Liver (tissue), 9 donors: ENCODE measurements around the gene POP4. TPM values are rescaled to one million over a fixed set of nuclear protein-coding genes. Genes with fewer than 3 reads are reported as not detected.

ENCODE experiments used
- DNase-seq: peaks from one replicate; pipeline ENCODE4 v3.0.0-alpha.2; 2017; ENCODE audit warnings: low spot score
- H3K27ac ChIP-seq, 2 donors: one replicate each; pipeline ENCODE4 v1.7.0; 2013; ENCODE audit warnings: inconsistent platforms in 2 of 2, low read length in 2 of 2, control low read depth in 1 of 2, low read depth in 1 of 2, mild to moderate bottlenecking in 1 of 2
- H3K27me3 ChIP-seq, 4 donors: one replicate each; pipeline versions ENCODE4 v1.6.1 to v1.7.0; 2013; ENCODE audit warnings: low read length in 3 of 4, inconsistent platforms in 1 of 4, mild to moderate bottlenecking in 1 of 4, moderate library complexity in 1 of 4; ENCODE audit not compliant: control insufficient read depth in 4 of 4, insufficient read depth in 4 of 4
- H3K36me3 ChIP-seq, 4 donors: one replicate each; pipeline versions ENCODE4 v1.6.1 to v1.7.0; 2013; ENCODE audit warnings: low read length in 3 of 4, mild to moderate bottlenecking in 3 of 4, low read depth in 1 of 4, moderate library complexity in 1 of 4; ENCODE audit not compliant: control insufficient read depth in 4 of 4, insufficient read depth in 3 of 4
- H3K4me1 ChIP-seq, 4 donors: one replicate each; pipeline versions ENCODE4 v1.6.1 to v1.7.0; 2013; ENCODE audit warnings: low read length in 3 of 4, mild to moderate bottlenecking in 3 of 4, moderate library complexity in 1 of 4; ENCODE audit not compliant: control insufficient read depth in 4 of 4, insufficient read depth in 4 of 4
- H3K4me3 ChIP-seq, 3 donors: one replicate each; pipeline versions ENCODE4 v1.6.1 to v1.7.0; 2013; ENCODE audit warnings: low read length in 3 of 3, control low read depth in 1 of 3, low read depth in 1 of 3, mild to moderate bottlenecking in 1 of 3
- H3K9ac ChIP-seq, 2 donors: one replicate each; pipeline ENCODE4 v1.7.0; 2013; ENCODE audit warnings: low read length in 2 of 2, mild to moderate bottlenecking in 2 of 2, moderate library complexity in 2 of 2, control low read depth in 1 of 2, low read depth in 1 of 2
- H3K9me3 ChIP-seq, 4 donors: one replicate each; pipeline versions ENCODE4 v1.6.1 to v1.7.0; 2013; ENCODE audit warnings: low read length in 3 of 4; ENCODE audit not compliant: control insufficient read depth in 4 of 4
- EGR1 ChIP-seq, 2 donors: IDR thresholded peaks; 2 replicates each; pipeline ENCODE4 v1.6.1; 2016 to 2018; ENCODE audit warnings: antibody characterized with exemption in 2 of 2, low read depth in 2 of 2
- FOXA1 ChIP-seq: IDR thresholded peaks from 2 replicates; pipeline ENCODE4 v1.6.1; 2016; ENCODE audit warnings: antibody characterized with exemption
- FOXA2 ChIP-seq: IDR thresholded peaks from 2 replicates; pipeline ENCODE4 v1.6.1; 2016; ENCODE audit warnings: antibody characterized with exemption
- GABPA ChIP-seq, 2 donors: IDR thresholded peaks in 1 of 2; conservative IDR thresholded peaks in 1 of 2; 2 replicates each; pipeline ENCODE4 v1.6.1; 2016; ENCODE audit warnings: antibody characterized with exemption in 2 of 2, mild to moderate bottlenecking in 1 of 2, moderate library complexity in 1 of 2
- HNF4A ChIP-seq, 2 donors: conservative IDR thresholded peaks; 2 replicates each; pipeline ENCODE4 v1.6.1; 2016; ENCODE audit warnings: antibody characterized with exemption in 2 of 2, mild to moderate bottlenecking in 2 of 2
- HNF4G ChIP-seq: IDR thresholded peaks from 2 replicates; pipeline ENCODE4 v1.6.1; 2016; ENCODE audit warnings: antibody characterized with exemption
- JUND ChIP-seq, 2 donors: IDR thresholded peaks; 2 replicates each; pipeline ENCODE4 v1.6.1; 2016; ENCODE audit warnings: antibody characterized with exemption in 2 of 2
- NR2F2 ChIP-seq: IDR thresholded peaks from 2 replicates; pipeline ENCODE4 v1.6.1; 2016; ENCODE audit warnings: antibody characterized with exemption
- RAD21 ChIP-seq, 2 donors: IDR thresholded peaks; 2 replicates each; pipeline ENCODE4 v1.6.1; 2016; ENCODE audit warnings: antibody characterized with exemption in 2 of 2, mild to moderate bottlenecking in 2 of 2
- RXRA ChIP-seq, 2 donors: IDR thresholded peaks; 2 replicates each; pipeline ENCODE4 v1.6.1; 2017 to 2018; ENCODE audit warnings: antibody characterized with exemption in 2 of 2, mild to moderate bottlenecking in 1 of 2
- SP1 ChIP-seq: IDR thresholded peaks from 2 replicates; pipeline ENCODE4 v1.6.1; 2018; ENCODE audit warnings: antibody characterized with exemption, mild to moderate bottlenecking
- TAF1 ChIP-seq: conservative IDR thresholded peaks from 2 replicates; pipeline ENCODE4 v1.6.1; 2016; ENCODE audit warnings: antibody characterized with exemption, mild to moderate bottlenecking
- YY1 ChIP-seq: IDR thresholded peaks from 2 replicates; pipeline ENCODE4 v1.6.1; 2016; ENCODE audit warnings: antibody characterized with exemption, mild to moderate bottlenecking
- WGBS: extraction: QIAGEN DNeasy Blood & Tissue Kit; methylation state at CpG from one replicate; pipeline ENCODE4 v1.1.7; 2013; 5-methylcytosine and 5-hydroxymethylcytosine counted together
- polyA plus RNA-seq, 2 donors: library from polyadenylated mRNA; stranded (reverse) in 1 of 2; unstranded in 1 of 2; fragments of 200-250 nt in 1 of 2; fragments of >200 nt in 1 of 2; fragmentation: Nextera tagmentation in 1 of 2; extraction: Ambion mirVana in 1 of 2; gene quantifications; one replicate each; pipeline versions ENCODE4 v1.2.1 to v1.2.3, GENCODE V29; 2013 to 2015
- total RNA-seq, 2 donors: library from RNA; depleted of rRNA; stranded (reverse); fragments of >200 nt; gene quantifications; one replicate each; pipeline ENCODE4 v1.2.3, GENCODE V29; 2014
- TF ChIP-seq, protein P1 (sequence below): IDR thresholded peaks from 2 replicates; pipeline ENCODE4 v1.6.1; 2016; ENCODE audit warnings: antibody characterized with exemption
- TF ChIP-seq, protein P2 (sequence below): IDR thresholded peaks from 2 replicates; pipeline ENCODE4 v1.6.1; 2016; ENCODE audit warnings: antibody characterized with exemption
- TF ChIP-seq, protein P3 (sequence below): fragments of 150-350 bp; IDR thresholded peaks from 2 replicates; pipeline ENCODE4 v1.5.1; 2017; ENCODE audit warnings: improper control_type of control experiment, low read depth, low read length; ENCODE audit not compliant: missing input control
- TF ChIP-seq, protein P4 (sequence below): IDR thresholded peaks from 2 replicates; pipeline ENCODE4 v1.6.1; 2016; ENCODE audit warnings: antibody characterized with exemption, mild to moderate bottlenecking
- donor health status: healthy.
- donor health status: healthy.
- donor health status: healthy.
- donor health status: healthy.
- donor health status: healthy.

The POP4 gene
- total and polyA plus RNA-seq, 4 donors: 33.7 to 61.6 (median 38.9) TPM

DNA sequence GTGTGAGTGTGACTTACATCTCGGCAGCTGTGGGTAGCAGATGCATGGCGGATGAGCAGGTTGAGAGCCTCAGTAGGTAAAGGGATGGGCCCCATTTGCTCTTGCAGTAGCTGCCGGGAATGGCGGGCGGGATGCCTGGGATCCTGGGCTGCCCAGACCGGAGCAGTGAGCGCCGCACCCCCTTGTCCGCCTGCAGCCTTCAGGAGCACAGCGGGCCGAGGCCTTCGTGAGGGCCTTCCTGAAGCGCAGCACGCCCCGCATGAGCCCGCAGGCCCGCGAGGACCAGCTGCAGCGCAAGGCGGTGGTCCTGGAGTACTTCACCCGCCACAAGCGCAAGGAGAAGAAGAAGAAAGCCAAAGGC lies 4.1 kb downstream of the POP4 start:
- Histone ChIP-seq H3K36me3 (peaks cover 8 to 36% (median 14%) of the 10 kb centered on the region in 4 donors), H3K9me3 (no peaks in the 10 kb centered on the region), H3K27me3 (no peaks in the 10 kb centered on the region), H3K9ac (no peak overlapping the region), H3K4me1 (peaks cover 11 to 43% (median 27%) of the 10 kb centered on the region in 4 donors), H3K27ac (no peak overlapping the region), H3K4me3 (no peak overlapping the region)
- DNase-seq: no peak
- 78% methylated on average over 22 of the region's 22 CpGs for WGBS
- no peak for TF ChIP-seq HNF4A (conservative IDR thresholded peaks at IDR 0.05)
- TF ChIP-seq, protein P1, sequence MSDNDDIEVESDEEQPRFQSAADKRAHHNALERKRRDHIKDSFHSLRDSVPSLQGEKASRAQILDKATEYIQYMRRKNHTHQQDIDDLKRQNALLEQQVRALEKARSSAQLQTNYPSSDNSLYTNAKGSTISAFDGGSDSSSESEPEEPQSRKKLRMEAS: no peak
- no peak for TF ChIP-seq SP1
- TF ChIP-seq, protein P2, sequence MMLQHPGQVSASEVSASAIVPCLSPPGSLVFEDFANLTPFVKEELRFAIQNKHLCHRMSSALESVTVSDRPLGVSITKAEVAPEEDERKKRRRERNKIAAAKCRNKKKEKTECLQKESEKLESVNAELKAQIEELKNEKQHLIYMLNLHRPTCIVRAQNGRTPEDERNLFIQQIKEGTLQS: no peak
- TF ChIP-seq FOXA2: no peak
- no peak for TF ChIP-seq RXRA (IDR thresholded peaks at IDR 0.05)
- no peak for TF ChIP-seq HNF4G

DNA sequence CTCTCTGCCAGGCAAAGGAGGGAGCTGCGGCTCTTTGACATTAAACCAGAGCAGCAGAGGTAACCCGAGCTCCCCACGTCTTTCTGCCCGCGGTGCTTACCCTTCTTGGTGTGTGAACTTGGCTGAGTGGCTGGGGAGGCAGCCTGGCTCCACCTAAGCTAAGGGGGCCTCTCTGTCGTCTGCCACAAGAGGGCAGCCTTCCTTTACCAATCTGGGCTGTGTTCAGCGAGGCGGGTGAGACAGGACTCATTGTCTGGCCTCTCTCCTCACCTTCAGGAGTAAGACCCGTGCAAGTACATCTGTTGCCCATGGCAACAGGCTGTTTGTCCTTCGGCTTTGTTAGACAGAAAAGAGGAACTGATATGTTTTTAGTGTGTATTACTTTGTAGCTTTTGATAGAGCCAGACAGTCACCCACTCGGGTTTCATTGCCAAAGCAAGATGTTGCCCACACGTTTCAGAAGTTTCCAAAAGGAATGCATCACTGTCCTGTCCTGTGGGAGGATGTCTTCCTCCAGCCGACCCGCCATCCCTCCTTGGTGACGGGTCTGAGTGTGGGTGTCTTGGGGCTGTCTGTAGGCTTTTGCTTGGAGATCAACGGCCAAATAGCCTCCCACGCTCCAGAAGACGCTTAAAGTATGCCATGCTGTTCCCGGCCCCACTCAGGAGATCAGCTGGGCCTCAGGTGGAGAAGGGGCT lies 4.6 kb downstream of the POP4 start:
- H3K27me3 ChIP-seq: no peaks in the 10 kb centered on the region
- 46% methylated on average over 19 of the region's 19 CpGs for WGBS
- peaks cover 11 to 40% (median 28%) of the 10 kb centered on the region in 4 donors for H3K4me1 ChIP-seq
- H3K4me3 ChIP-seq: no peak overlapping the region
- peak; percentile 73 for DNase-seq
- H3K9me3 ChIP-seq: no peaks in the 10 kb centered on the region
- H3K36me3 ChIP-seq: peaks cover 8 to 38% (median 17%) of the 10 kb centered on the region in 4 donors
- no peak overlapping the region for H3K27ac ChIP-seq
- TF ChIP-seq EGR1 (IDR thresholded peaks at IDR 0.05; ENCODE audit: low read depth in 2 of 2) (no peak), RAD21 (IDR thresholded peaks at IDR 0.05) (peak; percentile 94 to 98)
- TF ChIP-seq, protein P3, sequence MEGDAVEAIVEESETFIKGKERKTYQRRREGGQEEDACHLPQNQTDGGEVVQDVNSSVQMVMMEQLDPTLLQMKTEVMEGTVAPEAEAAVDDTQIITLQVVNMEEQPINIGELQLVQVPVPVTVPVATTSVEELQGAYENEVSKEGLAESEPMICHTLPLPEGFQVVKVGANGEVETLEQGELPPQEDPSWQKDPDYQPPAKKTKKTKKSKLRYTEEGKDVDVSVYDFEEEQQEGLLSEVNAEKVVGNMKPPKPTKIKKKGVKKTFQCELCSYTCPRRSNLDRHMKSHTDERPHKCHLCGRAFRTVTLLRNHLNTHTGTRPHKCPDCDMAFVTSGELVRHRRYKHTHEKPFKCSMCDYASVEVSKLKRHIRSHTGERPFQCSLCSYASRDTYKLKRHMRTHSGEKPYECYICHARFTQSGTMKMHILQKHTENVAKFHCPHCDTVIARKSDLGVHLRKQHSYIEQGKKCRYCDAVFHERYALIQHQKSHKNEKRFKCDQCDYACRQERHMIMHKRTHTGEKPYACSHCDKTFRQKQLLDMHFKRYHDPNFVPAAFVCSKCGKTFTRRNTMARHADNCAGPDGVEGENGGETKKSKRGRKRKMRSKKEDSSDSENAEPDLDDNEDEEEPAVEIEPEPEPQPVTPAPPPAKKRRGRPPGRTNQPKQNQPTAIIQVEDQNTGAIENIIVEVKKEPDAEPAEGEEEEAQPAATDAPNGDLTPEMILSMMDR: peak; percentile 92
- peak overlapping the region in 1 of 2 donors; percentile 28 for H3K9ac ChIP-seq

DNA sequence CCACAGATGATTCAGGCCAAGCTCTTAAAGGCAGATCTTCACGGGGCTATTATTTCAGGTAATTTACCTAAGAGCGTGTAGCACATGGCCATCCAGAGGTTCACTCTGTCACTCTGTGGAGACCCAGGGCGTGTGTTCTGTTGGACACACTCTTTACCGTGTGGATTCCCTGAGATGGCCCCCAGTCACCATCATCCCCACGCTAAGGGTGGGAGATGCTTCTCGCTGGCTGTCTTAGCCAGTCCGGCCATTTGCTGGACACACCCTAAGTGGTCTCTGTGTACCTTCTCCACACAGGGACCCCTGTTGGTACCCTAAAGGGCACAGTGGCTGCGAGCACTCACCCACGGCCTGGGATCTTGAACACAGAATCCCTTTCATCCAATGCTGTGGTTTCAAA lies 6.0 kb downstream of the POP4 start:
- Histone ChIP-seq H3K9ac (no peak overlapping the region), H3K27ac (no peak overlapping the region), H3K4me3 (no peak overlapping the region), H3K27me3 (no peaks in the 10 kb centered on the region), H3K4me1 (peaks cover 8 to 32% (median 20%) of the 10 kb centered on the region in 4 donors), H3K36me3 (peaks cover 8 to 45% (median 22%) of the 10 kb centered on the region in 4 donors), H3K9me3 (no peaks in the 10 kb centered on the region)
- 96% methylated on average over 9 of the region's 9 CpGs for WGBS
- no peak for DNase-seq
- TF ChIP-seq, protein P3: no peak
- no peak for TF ChIP-seq HNF4G
- TF ChIP-seq FOXA2: no peak
- TF ChIP-seq HNF4A (conservative IDR thresholded peaks at IDR 0.05): no peak
- TF ChIP-seq, protein P2: no peak
- TF ChIP-seq, protein P1: no peak
- no peak for TF ChIP-seq YY1
- no peak for TF ChIP-seq EGR1 (IDR thresholded peaks at IDR 0.05; ENCODE audit: low read depth in 2 of 2)
- TF ChIP-seq, protein P4, sequence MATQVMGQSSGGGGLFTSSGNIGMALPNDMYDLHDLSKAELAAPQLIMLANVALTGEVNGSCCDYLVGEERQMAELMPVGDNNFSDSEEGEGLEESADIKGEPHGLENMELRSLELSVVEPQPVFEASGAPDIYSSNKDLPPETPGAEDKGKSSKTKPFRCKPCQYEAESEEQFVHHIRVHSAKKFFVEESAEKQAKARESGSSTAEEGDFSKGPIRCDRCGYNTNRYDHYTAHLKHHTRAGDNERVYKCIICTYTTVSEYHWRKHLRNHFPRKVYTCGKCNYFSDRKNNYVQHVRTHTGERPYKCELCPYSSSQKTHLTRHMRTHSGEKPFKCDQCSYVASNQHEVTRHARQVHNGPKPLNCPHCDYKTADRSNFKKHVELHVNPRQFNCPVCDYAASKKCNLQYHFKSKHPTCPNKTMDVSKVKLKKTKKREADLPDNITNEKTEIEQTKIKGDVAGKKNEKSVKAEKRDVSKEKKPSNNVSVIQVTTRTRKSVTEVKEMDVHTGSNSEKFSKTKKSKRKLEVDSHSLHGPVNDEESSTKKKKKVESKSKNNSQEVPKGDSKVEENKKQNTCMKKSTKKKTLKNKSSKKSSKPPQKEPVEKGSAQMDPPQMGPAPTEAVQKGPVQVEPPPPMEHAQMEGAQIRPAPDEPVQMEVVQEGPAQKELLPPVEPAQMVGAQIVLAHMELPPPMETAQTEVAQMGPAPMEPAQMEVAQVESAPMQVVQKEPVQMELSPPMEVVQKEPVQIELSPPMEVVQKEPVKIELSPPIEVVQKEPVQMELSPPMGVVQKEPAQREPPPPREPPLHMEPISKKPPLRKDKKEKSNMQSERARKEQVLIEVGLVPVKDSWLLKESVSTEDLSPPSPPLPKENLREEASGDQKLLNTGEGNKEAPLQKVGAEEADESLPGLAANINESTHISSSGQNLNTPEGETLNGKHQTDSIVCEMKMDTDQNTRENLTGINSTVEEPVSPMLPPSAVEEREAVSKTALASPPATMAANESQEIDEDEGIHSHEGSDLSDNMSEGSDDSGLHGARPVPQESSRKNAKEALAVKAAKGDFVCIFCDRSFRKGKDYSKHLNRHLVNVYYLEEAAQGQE: no peak
- no peak for TF ChIP-seq SP1
- TF ChIP-seq FOXA1: no peak
- TF ChIP-seq TAF1: no peak
- no peak for TF ChIP-seq NR2F2
- no peak for TF ChIP-seq JUND (IDR thresholded peaks at IDR 0.05)
- TF ChIP-seq RAD21 (IDR thresholded peaks at IDR 0.05): no peak
- no peak for TF ChIP-seq GABPA (IDR thresholded peaks at IDR 0.05 in 1 of 2, conservative IDR thresholded peaks at IDR 0.05 in 1 of 2)
- TF ChIP-seq RXRA (IDR thresholded peaks at IDR 0.05): no peak
